WTC11 (cell line): ENCODE results near the gene PPCDC. TPM values are rescaled to one million over a fixed set of nuclear protein-coding genes. Genes with fewer than 3 reads are reported as not detected.
A peak's percentile ranks its signal among the peaks of the same experiment; 100 is the strongest.

ENCODE experiments used
- ATAC-seq: fragments of 200-7000 bp; cut with Tn5 transposase; 2 replicates; pipeline ENCODE4 v1.10.0; 2021; ENCODE audit warnings: mild to moderate bottlenecking, moderate library complexity
- CTCF ChIA-PET: fragments of 300-600 bp; sonication (Branson Sonifier 250); formaldehyde crosslinking; loops from one replicate; lab custom pipeline; 2021; ENCODE audit warnings: antibody characterized with exemption; lab: Charles Lee
- POLR2A ChIA-PET: fragments of 350-600 bp; sonication (Branson Sonifier 250); formaldehyde crosslinking; loops from one replicate; lab custom pipeline; 2021; ENCODE audit warnings: antibody characterized with exemption; lab: Charles Lee
- DNase-seq: peaks from one replicate; pipeline ENCODE4 v3.0.0; 2021; ENCODE audit warnings: low spot score
- H3K27ac Mint-ChIP-seq: 2 replicates; pipeline ENCODE4 v1.8.0; 2021; ENCODE audit warnings: mixed read lengths
- H3K27me3 Mint-ChIP-seq: 2 replicates; pipeline ENCODE4 v1.8.0; 2021; ENCODE audit warnings: low read depth, mild to moderate bottlenecking, moderate library complexity, mixed read lengths
- H3K36me3 Mint-ChIP-seq: 2 replicates; pipeline ENCODE4 v1.8.0; 2021; ENCODE audit warnings: mixed read lengths
- H3K4me1 Mint-ChIP-seq: 2 replicates; pipeline ENCODE4 v1.8.0; 2022; ENCODE audit warnings: mixed read lengths
- H3K4me3 Mint-ChIP-seq: 2 replicates; pipeline ENCODE4 v1.8.0; 2021; ENCODE audit warnings: mild to moderate bottlenecking, moderate library complexity, mixed read lengths
- H3K9me3 Mint-ChIP-seq: 2 replicates; pipeline ENCODE4 v1.8.0; 2021; ENCODE audit warnings: mixed read lengths
- AFF4 ChIP-seq: sonication (generic); formaldehyde crosslinking; IDR thresholded peaks from 2 replicates; pipeline ENCODE4 v1.8.1; 2023; ENCODE audit warnings: mild to moderate bottlenecking, missing genetic modification reagents, borderline replicate concordance
- AR ChIP-seq: fragments of 250-450 bp; sonication (Bioruptor Pico); IDR thresholded peaks from 2 replicates; pipeline ENCODE4 v1.9.0; 2021; ENCODE audit warnings: mild to moderate bottlenecking
- ATF1 ChIP-seq: sonication (generic); formaldehyde crosslinking; IDR thresholded peaks from 2 replicates; pipeline ENCODE4 v1.8.1; 2023; ENCODE audit warnings: mild to moderate bottlenecking, moderate library complexity, missing genetic modification reagents
- ESRRA ChIP-seq: sonication (generic); formaldehyde crosslinking; IDR thresholded peaks from 2 replicates; pipeline ENCODE4 v1.8.1; 2022; ENCODE audit warnings: mild to moderate bottlenecking, missing genetic modification reagents, borderline replicate concordance
- FOXJ3 ChIP-seq: sonication (generic); formaldehyde crosslinking; IDR thresholded peaks from 2 replicates; pipeline ENCODE4 v1.9.0; 2021; ENCODE audit warnings: missing genetic modification reagents, mild to moderate bottlenecking, borderline replicate concordance
- GABPB1 ChIP-seq: sonication (generic); formaldehyde crosslinking; IDR thresholded peaks from 2 replicates; pipeline ENCODE4 v1.8.1; 2023; ENCODE audit warnings: mild to moderate bottlenecking, missing genetic modification reagents
- GRHL2 ChIP-seq: fragments of 250-450 bp; sonication (Bioruptor Pico); IDR thresholded peaks from 2 replicates; pipeline ENCODE4 v1.8.0; 2022; ENCODE audit warnings: mild to moderate bottlenecking, moderate library complexity; ENCODE audit not compliant: insufficient replicate concordance, severe bottlenecking
- GTF2I ChIP-seq: fragments of 250-450 bp; sonication (Bioruptor Pico); conservative IDR thresholded peaks from 2 replicates; pipeline ENCODE4 v1.4.0; 2021; ENCODE audit warnings: mild to moderate bottlenecking
- KAT7 ChIP-seq: sonication (generic); formaldehyde crosslinking; IDR thresholded peaks from 2 replicates; pipeline ENCODE4 v1.8.1; 2023; ENCODE audit warnings: missing genetic modification reagents, mild to moderate bottlenecking, borderline replicate concordance
- MXD4 ChIP-seq: fragments of 250-450 bp; sonication (Bioruptor Pico); IDR thresholded peaks from 2 replicates; pipeline ENCODE4 v1.8.0; 2021; ENCODE audit warnings: mild to moderate bottlenecking, moderate library complexity, borderline replicate concordance
- MYBL2 ChIP-seq: sonication (generic); formaldehyde crosslinking; IDR thresholded peaks from 2 replicates; pipeline ENCODE4 v1.8.1; 2023; ENCODE audit warnings: mild to moderate bottlenecking, moderate library complexity, missing genetic modification reagents
- NFE2L1 ChIP-seq: sonication (generic); formaldehyde crosslinking; IDR thresholded peaks from 2 replicates; pipeline ENCODE4 v1.8.1; 2023; ENCODE audit warnings: missing genetic modification reagents
- NFYB ChIP-seq: sonication (generic); formaldehyde crosslinking; conservative IDR thresholded peaks from 2 replicates; pipeline ENCODE4 v1.8.0; 2022; ENCODE audit warnings: low read depth, missing genetic modification reagents
- NR3C1 ChIP-seq: sonication (generic); formaldehyde crosslinking; conservative IDR thresholded peaks from 2 replicates; pipeline ENCODE4 v1.8.1; 2023; ENCODE audit warnings: low read depth, mild to moderate bottlenecking, missing genetic modification reagents
- OVOL2 ChIP-seq: fragments of 250-450 bp; sonication (Bioruptor Pico); IDR thresholded peaks from 2 replicates; pipeline ENCODE4 v1.9.0; 2021; ENCODE audit warnings: mild to moderate bottlenecking, borderline replicate concordance
- SOX15 ChIP-seq: fragments of 250-450 bp; sonication (Bioruptor Pico); IDR thresholded peaks from 2 replicates; pipeline ENCODE4 v1.9.0; 2021; ENCODE audit warnings: mild to moderate bottlenecking
- STAT6 ChIP-seq: sonication (generic); formaldehyde crosslinking; conservative IDR thresholded peaks from 2 replicates; pipeline ENCODE4 v1.8.1; 2023; ENCODE audit warnings: mild to moderate bottlenecking, low read depth, missing genetic modification reagents, moderate library complexity
- USF2 ChIP-seq: sonication (generic); formaldehyde crosslinking; IDR thresholded peaks from 2 replicates; pipeline ENCODE4 v1.8.1; 2023; ENCODE audit warnings: mild to moderate bottlenecking, missing genetic modification reagents, moderate library complexity
- ZNF219 ChIP-seq: sonication (generic); formaldehyde crosslinking; IDR thresholded peaks from 2 replicates; pipeline ENCODE4 v1.8.0; 2023; ENCODE audit warnings: missing genetic modification reagents, mild to moderate bottlenecking, borderline replicate concordance
- ZNF232 ChIP-seq: sonication (generic); formaldehyde crosslinking; IDR thresholded peaks from 2 replicates; pipeline ENCODE4 v1.8.0; 2022; ENCODE audit warnings: mild to moderate bottlenecking, missing genetic modification reagents
- ZNF396 ChIP-seq: fragments of 250-450 bp; sonication (Bioruptor Pico); IDR thresholded peaks from 2 replicates; pipeline ENCODE4 v1.8.0; 2021; ENCODE audit warnings: mild to moderate bottlenecking, moderate library complexity, borderline replicate concordance
- total RNA-seq: library from RNA; stranded (reverse); gene quantifications from 3 replicates; pipeline ENCODE4 v1.2.3, GENCODE V29; 2021

The PPCDC gene
- total RNA-seq, 1 experiment from 2014 or later: 30.1 TPM

- TF ChIP-seq OVOL2 (CRISPR knock-in tag) (no peak), GRHL2 (CRISPR knock-in tag) (no peak)
- TF ChIP-seq, all 79 proteins: peak for 0
These were observed 26.2 kb upstream of the PPCDC start (continued) for GRCh38 chr15:74997141-74997540.

GRCh38 chr15:74997543-74997942, 25.8 kb upstream of the PPCDC start:
- Mint-ChIP-seq H3K4me1 (peaks cover 20% of the 10 kb centered on the region), H3K9me3 (no peaks in the 10 kb centered on the region)
- ATAC-seq: no peak
- no peak for TF ChIP-seq FOXJ3
- TF ChIP-seq NFE2L1: no peak
- no peak for TF ChIP-seq STAT6 (CRISPR knock-in tag)
- TF ChIP-seq MXD4 (CRISPR knock-in tag): no peak
- TF ChIP-seq ATF1 (CRISPR knock-in tag): no peak
- TF ChIP-seq KAT7 (CRISPR knock-in tag): no peak
- TF ChIP-seq, all 79 proteins: peak for 0
- Mint-ChIP-seq H3K27me3 (peaks cover 3% of the 10 kb centered on the region; the same call in 1 of the 2 replicates), H3K4me3 (peak overlapping the region; percentile 16; the same call in 1 of the 2 replicates), H3K27ac (no peak overlapping the region), H3K36me3 (peaks cover 19% of the 10 kb centered on the region)
- DNase-seq: no peak
- ChIA-PET CTCF (no interaction called here), POLR2A (no interaction called here)

GRCh38 chr15:75001310-75001709, 22.1 kb upstream of the PPCDC start:
- DNase-seq (no peak), ATAC-seq (no peak)
- Mint-ChIP-seq H3K4me1 (peaks cover 11% of the 10 kb centered on the region), H3K36me3 (peaks cover 31% of the 10 kb centered on the region), H3K4me3 (no peak overlapping the region), H3K9me3 (no peaks in the 10 kb centered on the region), H3K27ac (no peak overlapping the region), H3K27me3 (no peaks in the 10 kb centered on the region)
- ChIA-PET POLR2A (interaction anchor here (0.6 to 0.7 kb wide), 2 partner anchors 42 to 129 kb away, joined by 3 to 6 read pairs; no protein-coding TSS in a partner anchor), CTCF (interaction anchor here (0.5 to 0.7 kb wide), 3 partner anchors 50 to 953 kb away, joined by 4 to 7 read pairs (median 5); no protein-coding TSS in a partner anchor)
- no peak for TF ChIP-seq ZNF232 (CRISPR knock-in tag)
- no peak for TF ChIP-seq NR3C1
- TF ChIP-seq GTF2I (CRISPR knock-in tag): no peak
- TF ChIP-seq MXD4 (CRISPR knock-in tag): no peak
- TF ChIP-seq GABPB1 (CRISPR knock-in tag): no peak
- no peak for TF ChIP-seq ZNF219 (CRISPR knock-in tag)
- TF ChIP-seq OVOL2 (CRISPR knock-in tag): no peak
- no peak for TF ChIP-seq AR (CRISPR knock-in tag)
- TF ChIP-seq ATF1 (CRISPR knock-in tag): no peak

GRCh38 chr15:75002398-75002797, 21.0 kb upstream of the PPCDC start:
- ATAC-seq: no peak
- Mint-ChIP-seq H3K4me1 (0 out of 2 replicates have a peak, but pooled peaks cover 2% of the 10 kb centered on the region), H3K4me3 (no peak overlapping the region), H3K36me3 (peaks cover 32% of the 10 kb centered on the region), H3K9me3 (no peaks in the 10 kb centered on the region), H3K27me3 (no peaks in the 10 kb centered on the region), H3K27ac (no peak overlapping the region)
- DNase-seq: no peak
- CTCF ChIA-PET: interaction anchor here (0.6 to 0.7 kb wide), 4 partner anchors 28 to 378 kb away, joined by 3 to 4 read pairs (median 4); no protein-coding TSS in a partner anchor
- POLR2A ChIA-PET: no interaction called here
- no peak for TF ChIP-seq NFYB (CRISPR knock-in tag)
- no peak for TF ChIP-seq MYBL2 (CRISPR knock-in tag)
- TF ChIP-seq AFF4 (CRISPR knock-in tag): no peak
- TF ChIP-seq ZNF396 (CRISPR knock-in tag): no peak
- TF ChIP-seq ESRRA (CRISPR knock-in tag): no peak
- no peak for TF ChIP-seq ZNF232 (CRISPR knock-in tag)
- TF ChIP-seq SOX15 (CRISPR knock-in tag): no peak
- TF ChIP-seq USF2: no peak
- TF ChIP-seq FOXJ3: no peak
